ENCODE data around the gene DIRAS1.

DNA sequence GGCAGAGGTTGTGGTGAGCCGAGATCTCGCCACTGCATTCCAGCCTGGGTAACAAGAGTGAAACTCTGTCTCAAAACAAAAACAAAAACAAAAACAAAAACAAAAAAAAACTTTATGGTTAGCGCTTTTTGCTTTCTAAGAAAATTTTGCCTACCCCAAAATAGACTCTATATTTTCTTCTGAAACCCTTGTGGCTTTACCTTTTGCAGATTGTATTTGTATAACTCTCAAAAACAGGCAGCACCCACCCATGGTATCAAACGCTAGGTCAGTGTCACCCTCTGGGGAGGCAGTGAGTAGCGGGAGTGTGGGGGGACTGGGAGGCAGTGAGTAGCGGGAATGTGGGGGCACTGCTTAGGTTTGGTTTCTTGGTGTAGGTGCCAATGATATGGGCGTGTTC lies 26.2 kb upstream of the DIRAS1 start:
- TF ChIP-seq EZH2 (IDR thresholded peaks at IDR 0.05) (no peak), EGR1 (IDR thresholded peaks at IDR 0.05; ENCODE audit: low read depth) (no peak), EZH2phosphoT487 (IDR thresholded peaks at IDR 0.05; ENCODE audit: borderline replicate concordance) (no peak), POLR2A (IDR thresholded peaks at IDR 0.05; ENCODE audit: borderline replicate concordance, extremely low read depth, insufficient read depth, insufficient read length) (no peak), POLR2AphosphoS5 (IDR thresholded peaks at IDR 0.05; ENCODE audit: low read depth, low read length) (no peak), ZBTB33 (IDR thresholded peaks at IDR 0.05; ENCODE audit: extremely low read depth, insufficient replicate concordance, low read length) (no peak), SIN3A (IDR thresholded peaks at IDR 0.05; ENCODE audit: low read depth) (no peak), CEBPB (IDR thresholded peaks at IDR 0.05; ENCODE audit: low read depth) (no peak), FOSL1 (IDR thresholded peaks at IDR 0.05; ENCODE audit: low read depth) (no peak)
- TF ChIP-seq, protein P1, sequence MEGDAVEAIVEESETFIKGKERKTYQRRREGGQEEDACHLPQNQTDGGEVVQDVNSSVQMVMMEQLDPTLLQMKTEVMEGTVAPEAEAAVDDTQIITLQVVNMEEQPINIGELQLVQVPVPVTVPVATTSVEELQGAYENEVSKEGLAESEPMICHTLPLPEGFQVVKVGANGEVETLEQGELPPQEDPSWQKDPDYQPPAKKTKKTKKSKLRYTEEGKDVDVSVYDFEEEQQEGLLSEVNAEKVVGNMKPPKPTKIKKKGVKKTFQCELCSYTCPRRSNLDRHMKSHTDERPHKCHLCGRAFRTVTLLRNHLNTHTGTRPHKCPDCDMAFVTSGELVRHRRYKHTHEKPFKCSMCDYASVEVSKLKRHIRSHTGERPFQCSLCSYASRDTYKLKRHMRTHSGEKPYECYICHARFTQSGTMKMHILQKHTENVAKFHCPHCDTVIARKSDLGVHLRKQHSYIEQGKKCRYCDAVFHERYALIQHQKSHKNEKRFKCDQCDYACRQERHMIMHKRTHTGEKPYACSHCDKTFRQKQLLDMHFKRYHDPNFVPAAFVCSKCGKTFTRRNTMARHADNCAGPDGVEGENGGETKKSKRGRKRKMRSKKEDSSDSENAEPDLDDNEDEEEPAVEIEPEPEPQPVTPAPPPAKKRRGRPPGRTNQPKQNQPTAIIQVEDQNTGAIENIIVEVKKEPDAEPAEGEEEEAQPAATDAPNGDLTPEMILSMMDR (IDR thresholded peaks at IDR 0.05 in 2 of 3, conservative IDR thresholded peaks at IDR 0.05 in 1 of 3; ENCODE audit: borderline replicate concordance in 1 of 3, insufficient read depth in 1 of 3, low read depth in 2 of 3, low read length in 2 of 3): no peak
